ENCODE results near the gene C19orf38.
A peak's percentile ranks its signal among the peaks of the same experiment; 100 is the strongest.
"Not testable (repeated sequence)": the region's sequence is repeated elsewhere in the genome, so short reads cannot be mapped to it uniquely, and the experiment has no call there.

The C19orf38 gene

DNA sequence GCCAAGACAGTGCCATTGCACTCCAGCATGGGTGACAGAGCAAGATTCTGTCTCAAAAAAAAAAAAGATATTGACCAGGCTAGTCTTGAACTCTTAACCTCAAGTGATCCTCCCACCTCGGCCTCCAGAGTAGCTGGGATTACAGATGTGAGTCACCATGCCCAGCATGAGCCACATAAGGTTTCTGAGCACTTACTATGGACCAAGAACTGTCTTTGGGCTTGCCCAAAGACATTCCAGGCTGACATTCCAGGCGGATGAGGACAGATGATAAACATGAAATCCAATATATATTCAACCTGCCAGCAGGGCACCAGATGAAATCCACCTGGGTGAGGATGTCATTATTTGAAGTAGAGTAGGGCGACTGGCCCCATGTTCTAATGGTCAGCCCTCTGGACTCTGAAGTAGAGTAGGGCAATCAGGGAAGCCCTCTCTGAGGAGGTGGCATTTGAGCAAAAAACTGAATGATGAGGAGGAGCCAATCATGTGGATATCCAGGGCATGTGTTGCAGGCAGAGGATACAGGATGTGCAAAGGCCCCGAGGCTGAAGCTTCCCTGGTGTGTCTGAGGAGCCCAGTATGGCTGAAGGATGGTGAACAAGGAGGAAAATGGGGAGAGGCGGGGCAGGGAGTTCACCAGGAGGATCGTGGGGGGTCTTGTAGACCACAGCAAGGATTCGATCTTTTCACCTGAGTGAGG, 4.0 kb downstream of the C19orf38 start:
- no peak for DNase-seq (ENCODE audit: low spot score)

DNA sequence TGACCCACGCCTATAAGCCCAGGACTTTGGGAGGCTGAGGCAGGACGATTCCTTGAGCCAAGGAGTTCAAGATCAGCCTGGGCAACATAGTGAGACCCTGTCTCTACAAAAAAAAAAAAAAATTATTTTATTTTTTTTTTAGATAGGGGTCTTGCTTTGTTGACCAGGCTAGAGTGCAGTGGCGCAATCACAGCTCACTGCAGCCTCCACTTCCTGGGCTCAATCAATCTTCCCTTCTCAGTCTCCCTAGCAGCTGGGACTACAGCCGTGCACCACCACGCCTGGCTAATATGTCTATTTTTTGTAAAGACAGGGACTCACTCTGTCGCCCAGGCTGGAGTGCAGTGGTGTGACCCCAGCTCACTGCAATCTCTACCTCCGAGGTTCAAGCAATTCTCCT, 4.7 kb downstream of the C19orf38 start:
- DNase-seq (ENCODE audit: low spot score) = no peak

DNA sequence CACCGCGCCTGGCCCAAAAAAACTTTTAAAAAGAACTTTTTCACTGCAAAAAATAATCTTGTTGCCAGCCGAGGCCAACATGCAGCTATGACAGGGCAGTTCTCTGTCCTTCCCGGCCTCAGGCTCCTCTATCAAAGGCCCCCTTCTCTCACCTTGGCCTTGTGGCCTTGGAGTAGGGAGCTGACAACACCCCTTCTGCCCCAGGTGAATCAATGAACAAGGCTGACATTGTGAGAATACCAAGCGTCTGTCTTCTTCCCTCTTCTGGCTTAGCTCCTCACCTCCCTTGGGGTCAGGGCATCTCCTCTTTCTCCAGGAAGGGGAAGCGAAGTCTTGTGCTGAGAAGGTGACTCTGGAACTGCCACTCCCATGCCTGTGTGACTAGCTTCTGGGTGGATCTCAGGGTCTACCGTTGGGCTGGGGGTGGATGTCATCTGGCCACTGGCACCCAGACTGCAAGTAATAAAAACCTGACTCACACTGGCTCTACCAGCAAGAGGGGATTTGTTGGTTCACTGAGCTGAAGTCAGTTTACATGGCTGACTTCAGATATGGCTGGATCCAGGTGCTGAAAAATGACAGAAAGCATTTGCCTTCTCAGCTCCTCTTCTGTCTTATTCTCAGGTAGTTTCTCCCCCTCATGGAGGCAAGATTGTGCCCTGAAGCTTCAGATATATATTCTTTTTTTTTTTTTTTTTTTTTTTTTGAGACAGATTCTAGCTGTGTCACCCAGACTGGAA, 6.3 kb downstream of the C19orf38 start:
- DNase-seq (ENCODE audit: low spot score) = no peak

DNA sequence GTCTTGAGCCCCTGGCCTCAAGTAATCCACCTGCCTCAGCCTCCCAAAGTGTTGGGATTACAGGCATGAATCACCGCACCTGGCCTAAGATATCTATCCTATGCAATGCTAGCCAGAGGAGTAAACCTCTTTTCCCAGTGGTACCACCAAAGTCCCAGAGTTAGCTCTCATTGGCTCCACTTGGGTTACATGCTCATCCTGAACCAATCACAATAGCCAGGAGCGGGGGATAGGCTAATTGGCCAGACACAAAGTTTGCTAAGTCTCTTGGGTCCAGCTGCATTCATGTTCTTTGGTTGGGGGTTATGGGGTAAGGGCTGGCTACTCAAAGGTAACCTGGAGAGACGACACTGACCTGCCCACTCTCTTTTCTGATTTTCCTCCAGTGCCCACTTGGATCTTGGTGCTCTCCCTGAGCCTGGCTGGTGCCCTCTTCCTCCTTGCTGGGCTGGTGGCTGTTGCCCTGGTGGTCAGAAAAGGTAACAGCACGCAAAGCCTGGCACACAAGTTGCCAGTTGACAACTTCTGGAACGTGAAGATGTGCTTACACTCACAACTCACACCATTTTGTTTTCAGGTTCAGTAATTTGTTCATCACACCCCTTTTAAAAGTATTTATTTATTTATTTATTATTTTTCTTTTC, 7.8 kb downstream of the C19orf38 start:
- no peak for DNase-seq (ENCODE audit: low spot score)

DNA sequence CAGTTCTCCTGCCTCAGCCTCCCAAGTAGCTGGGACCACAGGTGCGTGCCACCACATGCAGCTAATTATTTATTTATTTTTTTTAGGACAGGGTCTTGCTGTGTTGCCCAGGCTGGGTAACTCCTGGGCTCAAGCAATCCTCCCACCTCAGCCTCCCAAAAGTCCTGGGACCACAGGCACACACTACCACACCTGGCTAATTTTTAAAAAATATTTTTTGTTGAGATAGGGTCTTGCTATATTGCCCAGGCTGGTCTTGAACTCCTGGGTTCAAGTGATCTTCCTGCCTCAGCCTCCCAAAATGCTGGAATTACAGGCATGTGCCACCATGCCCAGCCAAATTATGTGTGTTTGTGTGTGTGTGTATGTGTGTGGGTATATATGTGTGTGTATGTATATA, 8.7 kb downstream of the C19orf38 start:
- DNase-seq (ENCODE audit: low spot score) = not testable (repeated sequence)

DNA sequence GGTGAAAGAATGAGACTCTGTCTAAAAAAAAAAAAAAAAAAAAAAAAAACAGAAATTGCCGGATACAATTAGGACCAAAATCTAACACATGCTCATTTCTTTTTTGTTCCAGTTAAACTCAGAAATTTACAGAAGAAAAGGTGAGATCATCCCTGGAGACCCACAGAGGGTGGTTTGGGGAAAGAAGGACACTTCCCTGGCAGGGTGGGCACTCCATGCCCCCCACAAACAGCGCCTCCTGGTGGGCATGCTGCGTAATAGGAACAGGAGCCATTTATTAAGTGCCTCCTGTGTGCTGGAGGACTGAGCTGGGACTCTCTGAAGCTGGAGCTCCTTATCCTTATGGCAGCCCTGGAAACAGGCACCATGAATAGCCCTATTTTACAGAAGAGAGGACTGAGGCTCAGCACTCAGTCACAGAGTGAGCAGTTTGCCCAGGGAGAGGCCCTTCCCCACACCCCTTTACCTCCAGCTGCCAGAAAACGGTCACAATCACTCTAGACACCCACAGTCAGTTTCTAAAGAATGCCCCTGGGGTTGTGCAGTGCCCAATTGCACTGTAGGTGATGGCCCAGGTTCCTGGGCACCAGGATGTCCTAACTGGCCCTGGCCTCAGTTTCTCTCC, 10.1 kb downstream of the C19orf38 start:
- DNase-seq (ENCODE audit: low spot score) = no peak

DNA sequence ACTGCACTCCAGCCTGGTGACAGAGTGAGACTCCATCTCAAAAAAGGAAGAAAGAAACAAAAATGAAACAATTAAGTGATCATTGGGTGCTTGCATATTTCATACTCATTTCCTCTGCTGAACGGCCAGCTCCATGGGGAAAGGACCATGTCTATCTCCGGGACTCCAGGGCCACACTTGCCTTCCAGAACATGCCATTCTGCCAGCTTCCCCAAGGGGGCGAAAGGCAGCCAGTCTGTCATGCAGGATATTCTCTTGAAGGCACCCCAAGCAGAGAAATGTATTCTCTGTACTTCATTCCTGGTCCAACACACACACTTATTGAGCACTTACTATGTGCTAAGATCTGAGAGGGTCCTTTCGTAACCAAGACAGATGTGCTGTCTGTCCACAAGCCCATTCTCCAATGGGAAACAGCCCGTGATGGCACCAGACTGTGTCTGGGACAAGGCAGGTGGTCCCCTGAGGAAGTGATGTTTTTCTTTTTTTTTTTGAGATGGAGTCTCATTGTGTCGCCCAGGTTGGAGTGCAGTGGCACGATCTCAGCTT, 13.0 kb downstream of the C19orf38 start:
- no peak for DNase-seq (ENCODE audit: low spot score)

DNA sequence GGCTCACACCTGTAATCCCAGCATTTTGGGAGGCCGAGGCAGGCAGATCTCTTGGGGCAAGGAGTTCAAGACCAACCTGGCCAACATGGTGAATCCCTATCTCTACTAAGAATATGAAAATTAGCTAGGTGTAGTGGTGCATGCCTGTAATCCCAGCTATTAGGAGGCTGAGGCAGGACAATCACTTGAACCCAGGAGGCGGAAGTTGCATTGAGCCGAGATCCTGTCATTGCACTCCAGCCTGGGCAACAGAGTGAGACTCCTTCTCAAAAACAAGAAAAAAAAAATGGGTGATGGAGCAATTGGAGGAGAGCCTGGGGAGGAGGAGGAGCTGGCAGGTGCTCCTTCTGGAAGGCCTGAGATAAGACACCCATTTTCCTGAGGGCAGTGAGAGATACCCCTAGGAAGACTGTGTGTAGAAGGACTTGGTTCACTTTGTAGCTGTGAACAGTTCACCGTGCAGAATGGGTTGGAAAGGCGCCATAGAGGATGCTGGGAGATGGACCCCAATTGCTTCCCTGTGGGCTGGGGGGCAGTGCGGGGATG, 14.4 kb downstream of the C19orf38 start:
- no peak for DNase-seq (ENCODE audit: low spot score)

DNA sequence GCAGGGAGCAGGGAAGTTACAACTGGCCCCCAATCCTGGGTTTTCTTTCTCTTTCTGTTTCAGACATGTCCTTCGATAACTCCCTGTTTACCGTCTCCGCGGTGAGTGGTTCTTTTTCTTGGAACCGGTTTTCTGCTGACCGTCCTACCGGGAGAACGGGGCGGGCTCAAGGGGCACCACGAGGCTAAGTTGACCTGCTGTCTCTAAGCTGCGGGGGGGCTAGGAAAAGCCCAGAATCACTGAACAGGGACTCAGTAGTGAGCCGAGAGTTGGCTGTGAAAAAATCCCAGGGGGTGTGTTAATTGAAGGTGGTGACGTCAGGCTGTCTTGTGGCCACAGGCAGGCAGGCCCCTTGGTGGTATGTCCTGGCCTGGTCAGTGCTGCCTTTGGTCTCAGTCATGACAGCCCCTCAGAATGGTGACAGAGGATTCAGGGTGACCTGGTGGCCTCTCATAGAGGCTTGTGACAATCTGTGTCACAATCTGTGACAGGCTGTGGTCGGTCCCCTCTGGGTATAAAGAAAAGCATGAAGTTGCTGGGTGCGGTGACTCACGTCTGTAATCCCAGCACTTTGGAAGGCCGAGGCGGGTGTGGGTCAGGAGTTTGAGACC, 15.0 kb downstream of the C19orf38 start:
- DNase-seq (ENCODE audit: low spot score) = no peak

DNA sequence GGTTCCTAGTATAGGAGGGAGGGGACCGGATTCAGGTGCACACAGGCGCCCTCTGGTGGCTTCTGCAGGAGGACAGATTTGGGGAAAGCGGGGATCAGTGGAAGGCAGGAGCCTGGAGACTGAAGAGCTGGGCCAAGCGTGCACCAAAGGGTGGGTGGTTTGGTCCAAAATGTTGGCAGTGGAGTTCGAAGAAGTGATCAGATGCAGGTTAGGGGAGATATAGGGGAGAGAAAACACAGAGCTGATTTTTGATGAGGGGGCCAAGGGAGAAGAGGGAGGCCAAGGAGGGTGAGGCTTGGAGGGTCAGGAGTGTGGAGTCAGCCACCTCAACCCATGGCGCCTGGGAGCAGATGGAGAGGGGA, 16.3 kb downstream of the C19orf38 start:
- DNase-seq (ENCODE audit: low spot score) = peak; percentile 87

DNA sequence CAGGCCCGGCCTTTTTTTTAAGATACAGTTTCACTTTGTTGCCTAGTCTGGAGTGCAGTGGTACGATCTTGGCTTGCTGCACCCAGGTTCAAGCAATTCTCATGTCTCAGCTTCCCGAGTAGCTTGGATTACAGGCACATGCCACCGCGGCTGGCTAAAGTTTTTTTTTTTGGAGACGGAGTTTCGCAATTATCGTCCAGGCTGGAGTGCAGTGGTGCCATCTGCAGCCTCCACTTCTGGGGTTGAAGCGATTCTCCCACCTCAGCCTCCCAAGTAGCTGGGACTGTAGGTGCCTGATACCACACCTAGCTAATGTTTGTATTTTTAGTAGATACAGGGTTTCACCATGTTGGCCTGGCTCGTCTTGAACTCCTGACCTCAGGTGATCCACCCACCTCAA, 18.3 kb downstream of the C19orf38 start:
- no peak for DNase-seq (ENCODE audit: low spot score)

DNA sequence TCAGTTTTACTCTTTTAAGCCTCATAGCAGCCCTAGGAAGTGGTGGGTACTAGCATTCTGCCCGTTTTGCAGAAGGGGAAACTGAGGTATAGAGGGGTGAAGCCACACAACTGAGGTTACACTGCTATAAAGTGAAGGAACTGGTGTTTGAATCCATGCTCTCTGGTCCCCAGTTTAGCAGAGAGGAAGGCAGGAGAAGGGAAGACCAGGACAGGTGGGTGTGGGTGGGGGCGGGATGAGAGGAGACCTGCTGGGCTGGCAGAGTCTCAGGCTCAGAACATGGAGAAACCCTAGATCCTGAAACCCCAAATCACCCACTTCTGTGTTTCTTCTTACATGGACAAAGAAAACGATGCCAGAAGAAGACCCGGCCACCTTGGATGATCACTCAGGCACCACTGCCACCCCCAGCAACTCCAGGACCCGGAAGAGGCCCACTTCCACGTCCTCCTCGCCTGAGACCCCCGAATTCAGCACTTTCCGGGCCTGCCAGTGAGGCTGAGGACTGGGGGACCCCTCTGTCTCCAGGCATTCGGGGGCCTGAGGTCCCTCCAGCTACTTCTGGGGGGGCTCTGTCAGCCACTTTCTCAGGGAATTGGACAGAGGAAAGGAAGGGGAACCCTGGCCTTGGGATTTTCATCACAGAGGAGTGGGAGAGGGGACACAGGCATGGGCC, 20.8 kb downstream of the C19orf38 start:
- no peak for DNase-seq (ENCODE audit: low spot score)

DNA sequence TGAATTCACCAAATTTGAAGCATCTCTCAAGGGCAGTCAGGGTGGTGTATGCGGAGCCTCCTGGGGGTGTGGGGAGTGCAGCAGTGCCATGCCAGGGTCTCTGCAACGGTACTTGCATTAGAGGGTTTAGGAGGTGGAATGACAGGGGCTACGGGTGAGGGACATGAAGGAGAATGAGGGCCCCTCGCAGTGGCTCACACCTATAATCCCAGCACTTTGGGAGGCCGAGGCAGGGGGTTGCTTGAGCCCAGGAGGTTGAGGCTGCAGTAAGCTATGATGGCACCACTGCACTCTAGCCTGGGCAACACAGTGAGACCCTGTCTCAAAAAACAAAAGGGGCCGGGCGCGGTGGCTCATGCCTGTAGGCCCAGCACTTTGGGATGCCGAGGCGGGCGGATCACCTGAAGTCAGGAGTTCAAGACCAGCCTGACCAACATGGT, 21.7 kb downstream of the C19orf38 start:
- DNase-seq (ENCODE audit: low spot score) = not testable (repeated sequence)

DNA sequence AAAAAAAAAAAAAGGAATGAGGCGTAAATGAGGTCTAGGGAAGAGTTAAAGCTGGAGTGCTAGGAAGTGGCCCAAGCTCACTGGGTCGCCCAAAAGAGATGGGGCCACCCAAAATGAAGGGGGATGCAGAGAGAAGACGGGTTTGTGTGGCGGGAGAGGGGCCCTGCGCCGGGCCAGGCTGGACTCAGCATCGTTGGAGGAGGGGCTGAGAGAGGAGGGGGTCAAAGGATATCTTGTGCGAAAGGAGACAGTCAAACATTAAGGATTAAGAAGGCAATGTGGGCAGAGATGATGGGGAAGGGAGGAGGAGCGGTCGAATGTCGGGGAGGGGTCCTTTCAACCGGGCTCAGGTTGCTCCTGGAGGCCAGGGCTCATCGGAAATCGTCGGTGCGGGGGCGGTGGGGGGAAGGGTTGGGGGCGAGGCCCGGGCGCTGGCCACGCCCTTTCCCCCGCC, 22.3 kb downstream of the C19orf38 start:
- no peak for DNase-seq (ENCODE audit: low spot score)

DNA sequence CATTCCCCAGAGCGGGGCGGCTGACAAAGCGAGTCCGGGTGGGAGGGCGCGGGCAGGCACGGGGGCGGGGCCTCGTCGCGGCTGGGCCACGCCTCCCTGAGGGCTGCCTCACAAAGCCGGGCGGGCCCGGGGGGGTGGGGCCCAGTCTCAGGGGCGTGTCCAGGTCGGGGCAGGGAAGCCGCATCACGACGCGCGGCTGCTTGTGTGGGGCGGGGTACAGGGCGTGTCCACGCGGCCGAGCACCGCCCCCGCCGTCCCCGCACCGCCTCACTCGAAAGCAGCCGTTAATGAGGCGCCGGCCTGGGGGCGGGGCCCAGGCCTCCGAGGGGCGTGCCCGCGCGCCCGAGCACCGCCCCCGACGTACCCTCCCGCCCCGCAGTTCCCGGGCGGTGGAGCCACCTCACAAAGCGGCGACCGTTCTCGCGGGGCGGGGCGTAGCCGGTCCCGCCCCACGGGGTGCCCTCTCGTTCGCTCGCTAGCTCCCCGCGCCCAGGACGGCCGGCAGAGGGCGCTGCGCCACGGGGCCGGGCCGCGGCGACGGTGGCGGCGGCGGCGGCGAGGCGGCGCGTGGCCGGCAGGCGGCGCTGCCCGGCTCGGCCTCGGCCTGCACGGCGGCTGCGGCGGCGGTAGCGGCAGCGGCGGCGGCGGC, 22.9 kb downstream of the C19orf38 start, which contains the start of gene CARM1:
Gene CARM1, plus strand, starts transcription at position 599 of the 649 bp plus-strand sequence. CDS start 150 bp downstream, outside the sequence.
- DNase-seq (ENCODE audit: low spot score) = peak; percentile 100

DNA sequence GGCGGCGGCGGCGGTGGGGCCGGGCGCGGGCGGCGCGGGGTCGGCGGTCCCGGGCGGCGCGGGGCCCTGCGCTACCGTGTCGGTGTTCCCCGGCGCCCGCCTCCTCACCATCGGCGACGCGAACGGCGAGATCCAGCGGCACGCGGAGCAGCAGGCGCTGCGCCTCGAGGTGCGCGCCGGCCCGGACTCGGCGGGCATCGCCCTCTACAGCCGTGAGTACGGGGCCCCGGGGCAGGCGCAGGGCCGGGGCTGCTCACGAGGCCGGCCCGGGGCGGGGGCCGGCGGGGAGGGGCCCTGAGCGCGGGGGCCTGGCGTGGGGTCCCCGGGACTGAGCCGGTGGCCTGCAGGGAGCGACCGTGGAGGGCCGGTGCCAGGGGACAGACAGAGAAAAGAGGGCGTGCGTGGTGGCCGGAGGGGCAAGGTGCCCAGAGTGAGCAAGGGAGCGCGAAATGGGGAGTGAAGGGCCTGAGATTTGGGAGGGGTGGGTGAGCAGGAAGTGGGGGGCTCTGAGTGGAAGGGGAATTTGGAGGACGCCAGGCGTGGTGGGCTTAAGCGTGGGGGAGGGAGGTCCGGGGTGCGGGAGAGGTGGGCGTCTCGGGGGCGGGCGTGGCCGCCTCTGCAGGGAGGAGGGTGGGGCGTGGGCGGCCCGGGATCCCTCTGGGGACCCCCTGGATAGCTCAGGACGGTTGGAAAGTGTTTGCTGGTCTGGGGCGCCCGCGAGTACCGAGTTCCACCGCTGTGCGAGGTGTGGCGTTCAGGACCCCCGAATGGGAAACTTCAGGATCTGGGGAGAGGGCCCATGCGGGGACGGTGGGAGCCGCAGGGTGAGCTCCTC, 23.7 kb downstream of the C19orf38 start:
- DNase-seq (ENCODE audit: low spot score) = peak; percentile 36

DNA sequence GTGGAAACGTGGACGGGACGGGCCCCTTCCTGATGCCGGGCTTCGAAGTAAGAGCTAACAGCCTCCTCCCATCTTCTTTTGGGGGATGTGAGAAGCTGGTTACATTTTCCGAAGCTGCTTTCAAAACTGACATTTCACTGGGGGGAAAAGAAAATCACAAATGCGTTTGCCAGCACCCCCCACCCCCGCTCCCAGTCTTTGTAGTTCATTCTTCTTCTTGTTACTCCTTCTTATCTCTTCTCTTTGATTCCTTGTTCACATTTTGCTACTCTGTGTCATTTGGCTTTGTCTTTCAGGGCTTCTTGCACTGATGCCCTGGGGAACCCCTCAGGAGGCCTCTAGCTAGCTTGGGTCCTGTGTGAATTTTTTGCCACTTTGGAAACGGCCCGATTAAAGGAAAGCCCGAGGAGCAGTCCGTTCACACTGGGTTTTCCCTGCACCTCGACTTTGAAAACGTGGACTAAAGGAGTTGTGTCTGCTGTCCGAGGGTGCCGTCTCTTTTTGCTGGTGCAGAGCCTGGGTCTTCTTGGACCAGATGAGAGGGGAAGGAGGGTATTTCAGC, 24.4 kb downstream of the C19orf38 start:
- DNase-seq (ENCODE audit: low spot score) = no peak

DNA sequence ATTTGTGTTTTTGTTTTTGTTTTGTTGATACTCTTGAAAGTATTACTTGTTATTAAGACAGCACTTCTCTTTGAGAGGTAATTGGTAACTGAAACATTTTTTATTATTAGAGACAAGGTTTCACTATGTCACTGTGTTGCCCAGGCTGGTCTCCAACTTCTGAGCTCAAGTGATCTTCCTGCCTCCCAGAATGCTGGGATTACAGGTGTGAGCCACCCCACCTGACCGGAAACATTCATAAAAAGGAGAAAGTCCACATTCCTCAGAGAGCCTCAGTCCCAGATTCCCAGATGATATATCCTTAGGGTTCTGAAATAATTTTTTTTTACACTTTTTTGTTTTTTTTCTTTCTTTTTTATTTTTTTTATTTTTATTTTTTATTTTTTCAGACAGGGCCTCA, 25.8 kb downstream of the C19orf38 start:
- DNase-seq (ENCODE audit: low spot score) = no peak

All from Ammon's horn (tissue), 1 donor.